NCI-H2107 treated with DMSO at 0.1 percent for 48 hours (cell line): ENCODE data around the gene MYOM3.
A peak's percentile ranks its signal among the peaks of the same experiment; 100 is the strongest.

ENCODE experiments used
- DNase-seq: peaks from one replicate; lab custom pipeline; 2025; ENCODE audit not compliant: unreplicated experiment; lab: John Stamatoyannopoulos, UW

The MYOM3 gene

DNA sequence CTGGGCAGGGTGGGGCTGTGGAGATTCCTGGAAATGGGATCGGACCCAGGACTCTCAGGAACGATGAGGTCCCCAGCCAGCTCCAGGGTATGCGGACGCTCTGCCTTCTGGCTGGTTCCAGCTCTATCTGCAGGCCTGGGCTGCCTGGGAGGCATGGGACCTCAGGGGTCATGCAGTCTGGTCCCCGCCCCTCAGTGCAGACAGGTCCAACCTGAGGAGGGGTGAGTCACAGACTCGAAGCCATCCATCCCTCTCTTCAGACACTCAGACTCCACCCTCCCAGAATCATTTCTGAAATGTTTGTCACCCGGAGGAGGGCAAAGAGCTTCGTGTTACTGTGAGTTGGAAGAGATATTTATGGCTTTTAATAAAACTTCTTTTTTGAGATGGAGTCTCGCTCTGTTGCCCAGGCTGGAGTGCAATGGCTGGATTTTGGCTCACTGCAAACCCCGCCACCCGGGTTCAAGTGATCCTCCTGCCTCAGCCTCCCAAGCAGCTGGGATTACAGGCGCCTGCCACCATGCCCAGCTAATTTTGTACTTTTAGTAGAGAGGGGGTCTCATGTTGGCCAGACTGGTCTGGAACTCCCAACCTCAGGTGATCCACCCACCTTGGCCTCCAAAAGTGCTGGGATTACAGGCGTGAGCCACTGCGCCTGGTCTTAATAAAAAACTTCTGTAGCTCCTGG lies 5.9 kb upstream of the MYOM3 start:
- no peak for DNase-seq

DNA sequence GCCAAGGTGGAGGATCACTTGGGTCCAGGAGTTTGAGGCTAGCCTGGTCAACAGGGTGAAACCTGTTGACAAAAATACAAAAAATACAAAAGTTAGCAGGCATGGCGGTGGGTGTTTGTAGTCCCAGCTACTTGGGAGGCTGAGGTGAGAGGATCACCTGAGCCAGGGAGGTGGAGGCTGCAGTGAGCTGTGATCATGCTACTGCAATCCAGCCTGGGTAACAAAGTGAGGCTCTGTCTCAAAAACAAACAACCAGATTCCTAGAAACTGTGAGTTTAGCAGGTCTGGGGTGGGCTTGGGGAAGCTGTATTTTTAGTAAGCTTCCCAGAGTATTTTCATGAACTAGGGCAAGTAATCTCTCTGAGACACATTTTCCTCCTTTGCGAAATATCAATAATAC lies 5.2 kb upstream of the MYOM3 start:
- DNase-seq, result no peak

- DNase-seq, result no peak
These were observed 2.8 kb upstream of the MYOM3 start for GRCh38 chr1:24114753-24115152.

DNA sequence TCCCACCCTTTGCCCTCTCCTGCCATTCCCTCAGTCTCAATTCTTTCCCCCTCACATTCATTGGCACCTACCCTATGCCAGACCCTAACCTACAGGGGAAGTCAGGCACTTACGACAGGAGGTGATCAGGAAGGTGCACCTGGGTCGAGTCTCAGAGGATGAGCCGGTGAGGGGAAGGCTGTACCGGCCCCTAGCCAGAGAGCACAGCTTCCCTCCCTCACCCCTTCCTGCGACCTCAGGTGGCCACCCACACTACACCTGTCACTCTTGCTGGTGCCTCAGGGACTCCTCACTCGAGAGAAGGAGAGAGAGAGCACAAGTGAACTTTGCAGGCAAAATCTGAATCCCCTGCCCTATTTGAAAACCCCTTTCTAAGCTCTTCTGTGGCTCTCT lies 1.7 kb upstream of the MYOM3 start:
- no peak for DNase-seq

DNA sequence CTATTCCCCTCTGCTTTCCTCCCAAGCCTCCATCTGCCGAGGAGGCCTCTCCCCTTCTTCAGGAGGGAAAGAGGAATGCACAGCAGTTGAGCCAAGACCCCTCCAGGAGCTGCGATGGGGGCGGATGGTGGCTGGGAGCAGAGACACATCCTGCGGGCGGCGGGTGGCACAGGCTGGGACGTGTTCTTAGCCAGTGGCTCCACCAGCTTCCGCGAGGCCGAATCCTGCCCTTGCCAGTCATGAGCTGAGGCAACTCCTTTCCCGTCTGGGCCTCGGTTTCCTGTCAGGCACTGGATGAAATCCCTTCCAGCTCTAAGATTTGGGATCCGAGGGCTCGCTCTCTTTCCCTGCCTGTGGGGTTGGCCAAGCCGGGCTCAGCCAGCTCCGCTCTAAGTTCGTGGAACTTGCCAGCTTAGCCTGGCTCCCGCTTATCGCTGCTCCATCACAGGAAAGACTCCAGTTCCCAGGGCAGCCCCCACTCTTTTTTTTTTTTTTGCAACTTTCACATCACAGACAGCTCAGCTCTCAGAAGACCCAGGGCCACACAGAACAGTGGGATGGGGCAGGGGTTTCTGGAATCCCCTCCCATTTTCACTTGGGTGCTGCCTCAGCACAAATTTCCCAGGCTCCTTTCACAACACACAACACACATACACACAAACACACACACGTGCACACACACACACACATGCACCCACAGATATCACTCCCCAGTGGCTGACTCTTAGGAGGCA lies 506 bp downstream of the MYOM3 start:
- no peak for DNase-seq

GRCh38 chr1:24110642-24111261 lies 1.2 kb downstream of the MYOM3 start:
- DNase-seq, result no peak

DNA sequence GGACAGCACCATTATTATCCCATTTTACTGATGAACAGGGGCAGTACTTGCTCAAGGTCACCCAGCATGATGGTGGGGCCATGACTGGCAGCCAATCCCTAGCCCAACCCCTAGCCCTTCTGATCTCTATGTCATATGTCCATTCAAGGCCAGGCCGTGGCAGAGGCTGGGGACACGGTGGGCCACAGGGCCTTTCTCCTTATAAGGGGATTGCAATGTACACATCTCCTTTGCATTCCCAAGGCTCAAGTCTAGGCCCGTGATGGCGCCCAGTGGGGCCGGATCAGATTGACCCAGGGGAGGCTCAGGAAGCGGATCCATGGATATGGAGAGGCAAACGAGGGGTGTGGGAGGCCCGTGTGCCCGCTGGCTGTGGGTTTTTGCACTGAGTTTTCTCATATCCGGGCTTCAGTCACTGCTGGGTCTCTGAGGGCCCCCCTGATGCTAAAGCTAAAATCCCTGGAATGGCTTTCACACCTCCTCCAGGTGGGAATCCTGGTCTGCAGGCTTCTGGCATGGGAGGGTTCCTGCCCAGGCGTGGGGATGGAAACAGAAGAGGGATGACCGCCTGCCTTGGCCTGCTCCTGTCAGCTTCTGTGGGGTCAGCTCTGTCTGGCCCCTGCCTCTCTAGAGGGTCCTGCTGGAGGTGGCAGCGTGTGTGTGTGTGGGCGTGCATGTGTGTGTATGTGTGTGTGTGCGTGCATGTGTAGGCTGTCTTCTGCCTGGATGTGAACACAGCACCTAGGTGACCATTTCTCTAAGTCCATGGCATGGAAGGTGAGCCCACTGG lies 2.1 kb downstream of the MYOM3 start:
- DNase-seq, result no peak

DNA sequence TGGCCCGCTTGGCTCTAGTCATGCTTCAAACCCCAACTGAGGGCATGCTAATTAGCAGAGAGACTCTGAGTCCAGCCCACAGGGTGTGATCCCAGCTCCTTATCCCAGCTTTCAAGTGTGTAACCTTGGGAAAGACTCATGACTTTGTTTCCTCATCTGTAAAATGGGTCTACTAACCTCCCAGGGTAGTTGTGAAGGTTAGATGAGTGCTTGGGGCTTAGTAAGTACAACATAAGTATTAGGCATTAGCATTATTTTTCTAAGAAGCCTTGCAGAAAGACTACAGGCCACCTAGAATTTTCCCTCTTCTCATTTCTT lies 2.8 kb downstream of the MYOM3 start:
- no peak for DNase-seq

DNA sequence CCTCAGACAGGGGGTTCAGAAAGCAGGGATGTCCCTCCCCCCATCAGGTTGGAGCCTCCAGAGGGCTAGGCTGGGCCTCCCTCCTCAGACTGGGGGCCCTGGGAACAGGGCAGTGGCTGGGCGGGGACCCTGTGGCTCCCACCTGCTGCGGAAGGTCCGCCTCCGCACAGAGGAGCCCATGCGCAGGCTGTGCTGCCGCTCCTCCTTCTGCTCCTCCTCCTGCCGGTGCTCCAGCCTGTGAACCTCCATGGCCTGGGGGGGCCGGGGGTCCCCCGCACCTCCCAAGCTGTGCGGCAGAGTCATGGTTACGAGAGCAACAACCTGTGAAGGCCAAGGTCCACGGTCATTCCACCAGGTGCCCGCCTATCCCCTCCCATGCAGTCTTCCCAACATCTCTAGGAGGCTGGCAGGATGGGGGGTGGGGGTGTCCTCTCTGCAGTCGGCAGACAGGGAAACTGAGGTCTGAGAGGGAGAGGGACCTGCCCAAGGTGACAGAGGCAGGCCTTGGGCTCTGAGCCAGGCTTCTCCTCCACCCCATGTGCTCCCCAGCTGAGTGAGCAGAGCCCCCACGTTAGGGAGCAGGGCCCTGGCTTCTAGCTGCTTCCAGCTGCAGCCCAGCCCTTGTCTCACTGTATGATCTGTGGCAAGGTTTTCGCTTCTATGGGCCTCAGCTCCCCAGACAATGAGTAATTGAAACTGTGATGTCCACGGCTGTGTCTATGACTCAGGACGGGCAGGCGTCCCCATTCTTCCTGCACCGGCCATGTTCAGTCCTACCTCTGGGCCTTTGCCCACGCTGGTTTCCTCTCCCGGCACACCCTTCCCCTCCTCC lies 3.4 kb downstream of the MYOM3 start:
- DNase-seq, result no peak

GRCh38 chr1:24107462-24108138 lies 4.3 kb downstream of the MYOM3 start:
- no peak for DNase-seq

DNA sequence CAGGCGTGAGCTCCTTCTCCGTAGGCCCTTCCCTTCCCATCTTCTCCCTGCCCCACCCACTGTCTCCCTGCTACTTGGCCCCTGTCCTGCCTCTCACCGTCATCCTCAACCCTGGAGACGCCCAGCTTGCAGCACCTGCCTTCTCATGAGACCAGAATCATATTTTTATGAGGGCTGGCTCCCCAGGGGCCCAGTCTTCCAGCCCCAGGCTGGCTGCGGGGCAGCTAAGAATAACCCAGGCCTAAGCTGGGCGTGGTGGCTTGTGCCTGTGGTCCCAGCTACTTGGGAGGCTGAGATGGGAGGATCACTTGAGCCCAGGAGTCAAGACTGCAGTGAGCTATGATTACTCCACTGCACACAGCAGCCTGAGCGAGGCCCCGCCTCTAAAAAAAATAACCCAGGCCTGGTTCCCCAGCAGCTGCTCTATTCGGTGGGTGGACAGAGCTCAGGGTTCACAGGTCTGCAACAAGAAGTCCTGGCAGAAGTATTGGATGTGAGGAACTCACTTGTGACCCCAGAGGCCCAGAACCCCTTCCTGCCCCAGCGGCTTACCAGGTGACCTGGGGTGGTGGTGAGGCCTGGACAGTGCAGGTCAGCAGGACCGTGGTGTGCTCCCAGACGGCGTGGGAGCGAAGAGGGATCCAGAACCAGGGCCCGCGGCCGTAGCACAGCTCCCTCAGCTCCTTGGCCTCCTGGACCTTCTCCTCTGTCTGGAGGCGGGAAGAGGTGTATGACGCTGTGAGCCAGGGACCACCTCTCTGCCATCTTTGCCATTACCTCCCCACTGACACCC lies 6.4 kb downstream of the MYOM3 start:
- no peak for DNase-seq

GRCh38 chr1:24104854-24105253 lies 7.1 kb downstream of the MYOM3 start:
- DNase-seq, result no peak

DNA sequence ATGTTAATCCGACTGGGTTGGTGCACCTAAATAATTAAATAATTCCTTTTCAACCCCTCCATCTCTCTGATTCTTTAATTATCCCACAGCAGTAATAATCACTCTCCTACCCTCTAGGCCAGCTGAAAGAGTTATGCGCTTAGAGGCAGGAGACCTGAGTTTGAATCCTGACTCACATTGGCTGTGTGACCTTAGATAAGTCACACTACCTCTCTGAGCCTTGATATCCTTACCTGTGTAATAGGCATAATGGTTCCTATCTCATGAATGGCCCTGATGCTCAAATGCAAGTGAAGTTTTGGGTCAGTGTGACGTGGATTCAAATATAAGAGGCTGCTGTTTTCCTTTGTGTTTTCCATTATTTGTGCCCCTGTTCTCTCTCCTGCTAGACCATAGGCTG lies 8.1 kb downstream of the MYOM3 start:
- DNase-seq, result no peak

DNA sequence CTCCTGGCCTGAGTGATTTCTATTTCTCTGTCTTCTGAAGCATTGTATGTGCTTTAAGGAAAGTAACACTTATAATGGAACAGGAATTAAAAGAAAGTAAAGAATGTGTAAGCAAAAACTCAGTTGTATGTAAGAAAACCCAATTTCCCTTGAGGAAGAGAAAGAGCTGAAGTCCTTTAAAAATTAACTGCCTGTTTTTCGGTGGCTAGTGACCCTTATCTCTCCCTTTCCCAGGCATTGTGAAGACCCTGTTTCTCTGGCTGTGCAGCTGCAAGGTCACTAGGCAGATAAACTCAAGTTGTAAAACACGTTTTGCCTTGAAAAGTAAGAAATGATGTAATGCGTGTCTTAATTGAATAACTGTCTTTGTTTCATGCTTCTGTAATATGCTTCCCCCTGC lies 8.5 kb downstream of the MYOM3 start:
- DNase-seq, result no peak

DNA sequence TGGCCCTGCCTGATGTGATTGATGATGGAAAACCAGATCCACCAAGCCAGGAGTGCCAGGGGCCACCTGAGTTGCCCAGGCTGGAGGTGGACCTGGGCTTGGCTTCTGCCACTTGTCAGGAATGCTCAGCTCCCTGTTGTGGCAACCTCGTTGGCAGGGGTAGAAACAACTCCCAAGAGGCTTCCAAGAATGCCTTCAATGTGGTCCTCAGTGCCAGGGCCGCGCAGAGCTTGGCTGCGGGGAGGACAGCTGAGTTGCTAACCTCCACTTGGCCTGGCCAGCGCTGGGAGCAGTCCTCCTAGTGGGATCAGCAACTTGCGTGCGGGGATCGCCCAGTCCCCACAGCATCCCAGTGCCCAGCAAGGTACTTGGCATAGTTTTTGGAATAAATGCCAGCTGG lies 9.0 kb downstream of the MYOM3 start:
- no peak for DNase-seq

DNA sequence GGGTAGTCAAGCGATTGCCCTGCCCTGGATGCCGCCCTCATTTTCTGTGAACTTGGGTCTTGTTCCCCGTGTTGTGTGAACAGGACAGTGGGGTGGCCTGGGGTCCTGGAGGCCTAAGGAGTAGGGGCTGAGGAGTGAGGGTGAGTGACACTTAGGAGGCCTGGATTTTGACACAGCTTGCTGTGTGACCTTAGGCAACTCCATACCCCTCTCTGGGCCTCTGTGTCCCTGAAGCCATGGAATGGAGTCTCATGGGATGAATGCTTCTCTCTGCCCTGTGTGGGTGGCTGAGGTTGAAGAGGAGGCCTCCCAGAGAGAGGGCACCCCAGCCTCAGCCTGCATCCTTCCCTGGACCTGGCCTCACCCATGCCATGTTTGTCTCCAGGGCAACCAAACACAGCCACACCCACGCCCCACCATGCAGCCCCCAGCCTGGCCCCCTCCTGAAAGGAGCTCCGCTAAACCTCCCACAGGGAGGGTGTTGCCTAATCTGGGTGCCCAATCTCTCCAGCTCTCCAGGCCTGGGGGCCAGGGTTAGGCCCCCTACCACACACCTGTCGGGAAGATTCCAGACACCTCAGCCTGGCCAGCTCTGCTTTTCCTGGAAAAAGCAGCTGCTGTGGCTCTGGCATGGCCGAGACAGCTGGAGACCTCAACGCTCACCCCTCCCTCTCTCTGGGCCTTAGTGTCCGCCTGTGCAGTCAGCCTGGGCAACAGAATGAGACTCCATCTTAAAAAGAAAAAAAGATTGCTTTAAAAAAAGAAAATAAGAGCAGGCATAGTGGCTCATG lies 9.9 kb downstream of the MYOM3 start:
- DNase-seq, result no peak

GRCh38 chr1:24100945-24101737 lies 10.8 kb downstream of the MYOM3 start:
- peak; percentile 14 for DNase-seq
